HAP-1 (cell line): ENCODE measurements around the gene EHD1.

Source experiments
- DNase-seq, 2 experiments: peaks; one replicate each; pipeline ENCODE4 v3.0.0-alpha.2; 2016 to 2020; ENCODE audit warnings: low spot score in 2 of 2
- H3K27me3 ChIP-seq: fragments of 250-450 bp; sonication (Bioruptor Pico); 2 replicates; pipeline ENCODE4 v1.5.1; 2020; ENCODE audit warnings: low read depth, mild to moderate bottlenecking, moderate library complexity
- H3K36me3 ChIP-seq: fragments of 250-450 bp; sonication (Bioruptor Pico); replicated peaks from 2 replicates; pipeline ENCODE4 v1.5.1; 2020; ENCODE audit warnings: mild to moderate bottlenecking
- H3K4me1 ChIP-seq: fragments of 250-450 bp; sonication (Bioruptor Pico); 2 replicates; pipeline ENCODE4 v1.5.1; 2020; ENCODE audit warnings: mild to moderate bottlenecking
- H3K4me3 ChIP-seq: fragments of 250-450 bp; sonication (Bioruptor Pico); 2 replicates; pipeline ENCODE4 v1.5.1; 2020; ENCODE audit warnings: mild to moderate bottlenecking, moderate library complexity
- H3K9me3 ChIP-seq: fragments of 250-450 bp; sonication (Bioruptor Pico); 2 replicates; pipeline ENCODE4 v1.5.1; 2020; ENCODE audit warnings: mild to moderate bottlenecking, moderate library complexity
- in situ Hi-C: fragments of 300-500 bp; cut with MboI; formaldehyde crosslinking; loops from 3 replicates; pipeline ENCODE4 v1.14.3; 2020; ENCODE audit warnings: low sequenced_read_pairs, inconsistent platforms, mixed read lengths

The EHD1 gene

GRCh38 chr11:64880240-64881001 lies 2.0 kb upstream of the EHD1 start:
- no peaks in the 10 kb centered on the region for H3K36me3 ChIP-seq
- in situ Hi-C loops = no loop called here
- no peaks in the 10 kb centered on the region for H3K9me3 ChIP-seq
- H3K27me3 ChIP-seq = no peaks in the 10 kb centered on the region
- no peak overlapping the region for H3K4me3 ChIP-seq
- H3K4me1 ChIP-seq = peaks cover 8% of the 10 kb centered on the region
- DNase-seq = no peak

GRCh38 chr11:64879244-64879900 lies 951 bp upstream of the EHD1 start:
- no peaks in the 10 kb centered on the region for H3K27me3 ChIP-seq
- in situ Hi-C loops = no loop called here
- peaks cover 8% of the 10 kb centered on the region for H3K4me1 ChIP-seq
- DNase-seq = no peak
- H3K36me3 ChIP-seq = 0 out of 2 replicates have a peak, but pooled peaks cover 3% of the 10 kb centered on the region
- H3K4me3 ChIP-seq = peak overlapping the region; percentile 92
- no peaks in the 10 kb centered on the region for H3K9me3 ChIP-seq

- in situ Hi-C loops = no loop called here
- Histone ChIP-seq H3K4me3 (peak overlapping the region; percentile 92), H3K4me1 (peaks cover 8% of the 10 kb centered on the region), H3K27me3 (no peaks in the 10 kb centered on the region), H3K36me3 (peaks cover 5% of the 10 kb centered on the region), H3K9me3 (no peaks in the 10 kb centered on the region)
- peak in 1 of 2 experiments; percentile 6 for DNase-seq
These were observed 263 bp downstream of the EHD1 start for GRCh38 chr11:64878223-64878493.

GRCh38 chr11:64877390-64878222 lies 815 bp downstream of the EHD1 start:
- peak overlapping the region; percentile 92 for H3K4me3 ChIP-seq
- peak; percentile 11 to 59 for DNase-seq
- H3K27me3 ChIP-seq = no peaks in the 10 kb centered on the region
- in situ Hi-C loops = no loop called here
- H3K4me1 ChIP-seq = peaks cover 8% of the 10 kb centered on the region
- H3K9me3 ChIP-seq = no peaks in the 10 kb centered on the region
- peaks cover 7% of the 10 kb centered on the region for H3K36me3 ChIP-seq

- Histone ChIP-seq H3K36me3 (peaks cover 7% of the 10 kb centered on the region), H3K9me3 (no peaks in the 10 kb centered on the region), H3K4me3 (peak overlapping the region; percentile 92), H3K27me3 (no peaks in the 10 kb centered on the region), H3K4me1 (peaks cover 8% of the 10 kb centered on the region)
- in situ Hi-C loops = no loop called here
- DNase-seq = peak in 1 of 2 experiments; percentile 51
These were observed 1.5 kb downstream of the EHD1 start for GRCh38 chr11:64876835-64877341.

- Histone ChIP-seq H3K9me3 (no peaks in the 10 kb centered on the region), H3K27me3 (no peaks in the 10 kb centered on the region), H3K4me1 (peaks cover 8% of the 10 kb centered on the region), H3K4me3 (peak overlapping the region; percentile 92; the same call in 1 of the 2 replicates), H3K36me3 (peaks cover 7% of the 10 kb centered on the region)
- in situ Hi-C loops = no loop called here
- no peak for DNase-seq
These were observed 2.1 kb downstream of the EHD1 start for GRCh38 chr11:64876229-64876750.

GRCh38 chr11:64875369-64876228 lies 2.8 kb downstream of the EHD1 start:
- peaks cover 8% of the 10 kb centered on the region for H3K4me1 ChIP-seq
- H3K4me3 ChIP-seq = no peak overlapping the region
- in situ Hi-C loops = no loop called here
- H3K27me3 ChIP-seq = no peaks in the 10 kb centered on the region
- peaks cover 7% of the 10 kb centered on the region for H3K36me3 ChIP-seq
- DNase-seq = no peak
- no peaks in the 10 kb centered on the region for H3K9me3 ChIP-seq

- Histone ChIP-seq H3K36me3 (peaks cover 7% of the 10 kb centered on the region), H3K27me3 (no peaks in the 10 kb centered on the region), H3K4me3 (no peak overlapping the region), H3K4me1 (peaks cover 6% of the 10 kb centered on the region), H3K9me3 (no peaks in the 10 kb centered on the region)
- DNase-seq = no peak
- in situ Hi-C loops = no loop called here
These were observed 3.8 kb downstream of the EHD1 start for GRCh38 chr11:64874308-64875240.

- no peak overlapping the region for H3K4me3 ChIP-seq
- DNase-seq = no peak
These were observed 5.5 kb downstream of the EHD1 start for GRCh38 chr11:64872790-64873488.

GRCh38 chr11:64871492-64871891 lies 6.9 kb downstream of the EHD1 start:
- no peak for DNase-seq
- Histone ChIP-seq H3K9me3 (no peaks in the 10 kb centered on the region), H3K4me1 (no peaks in the 10 kb centered on the region; the same call in 1 of the 2 replicates), H3K27me3 (no peaks in the 10 kb centered on the region), H3K4me3 (no peak overlapping the region), H3K36me3 (peaks cover 7% of the 10 kb centered on the region)
- in situ Hi-C loops = no loop called here

More at GRCh38 chr11:64872790-64873488, 5.5 kb downstream of the EHD1 start:
- Histone ChIP-seq H3K27me3 (no peaks in the 10 kb centered on the region), H3K4me1 (peaks cover 3% of the 10 kb centered on the region; the same call in 1 of the 2 replicates), H3K36me3 (peaks cover 7% of the 10 kb centered on the region), H3K9me3 (no peaks in the 10 kb centered on the region)
- in situ Hi-C loops = no loop called here

GRCh38 chr11:64870893-64871466 lies 7.4 kb downstream of the EHD1 start:
- H3K36me3 ChIP-seq = peaks cover 7% of the 10 kb centered on the region
- no peak overlapping the region for H3K4me3 ChIP-seq
- in situ Hi-C loops = no loop called here
- no peaks in the 10 kb centered on the region for H3K27me3 ChIP-seq
- no peak for DNase-seq
- no peaks in the 10 kb centered on the region for H3K4me1 ChIP-seq
- no peaks in the 10 kb centered on the region for H3K9me3 ChIP-seq
